ENCODE results near the gene NAT10.

GRCh38 chr11:34114471-34114870 is 9.0 kb downstream of the NAT10 start:
- TF ChIP-seq, protein P1, sequence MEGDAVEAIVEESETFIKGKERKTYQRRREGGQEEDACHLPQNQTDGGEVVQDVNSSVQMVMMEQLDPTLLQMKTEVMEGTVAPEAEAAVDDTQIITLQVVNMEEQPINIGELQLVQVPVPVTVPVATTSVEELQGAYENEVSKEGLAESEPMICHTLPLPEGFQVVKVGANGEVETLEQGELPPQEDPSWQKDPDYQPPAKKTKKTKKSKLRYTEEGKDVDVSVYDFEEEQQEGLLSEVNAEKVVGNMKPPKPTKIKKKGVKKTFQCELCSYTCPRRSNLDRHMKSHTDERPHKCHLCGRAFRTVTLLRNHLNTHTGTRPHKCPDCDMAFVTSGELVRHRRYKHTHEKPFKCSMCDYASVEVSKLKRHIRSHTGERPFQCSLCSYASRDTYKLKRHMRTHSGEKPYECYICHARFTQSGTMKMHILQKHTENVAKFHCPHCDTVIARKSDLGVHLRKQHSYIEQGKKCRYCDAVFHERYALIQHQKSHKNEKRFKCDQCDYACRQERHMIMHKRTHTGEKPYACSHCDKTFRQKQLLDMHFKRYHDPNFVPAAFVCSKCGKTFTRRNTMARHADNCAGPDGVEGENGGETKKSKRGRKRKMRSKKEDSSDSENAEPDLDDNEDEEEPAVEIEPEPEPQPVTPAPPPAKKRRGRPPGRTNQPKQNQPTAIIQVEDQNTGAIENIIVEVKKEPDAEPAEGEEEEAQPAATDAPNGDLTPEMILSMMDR (IDR thresholded peaks at IDR 0.05) = no peak
- TF ChIP-seq POLR2A (IDR thresholded peaks at IDR 0.05; ENCODE audit: low read depth) (no peak), POLR2AphosphoS5 (IDR thresholded peaks at IDR 0.05) (no peak)

Measured in esophagus muscularis mucosa (tissue), 3 donors.